LoVo (cell line): Measurements from ENCODE around the gene ZNF740.

Experiments
- DNase-seq: peaks from one replicate; pipeline ENCODE4 v3.0.0-alpha.2; 2016; ENCODE audit warnings: low spot score

Gene ZNF740

GRCh38 chr12:53227341-53227740, 46.8 kb downstream of the ZNF740 start:
- DNase-seq = no peak

GRCh38 chr12:53227836-53228235, 47.3 kb downstream of the ZNF740 start:
- no peak for DNase-seq

GRCh38 chr12:53229454-53229853, 48.9 kb downstream of the ZNF740 start:
- DNase-seq = no peak

- DNase-seq = peak; percentile 27
Observed at GRCh38 chr12:53230108-53230845, 49.8 kb downstream of the ZNF740 start.

- DNase-seq = no peak
Observed at GRCh38 chr12:53231671-53231920, 51.1 kb downstream of the ZNF740 start.

GRCh38 chr12:53231921-53232645, 51.6 kb downstream of the ZNF740 start, which contains the start of gene RARG:
Gene RARG, minus strand, starts transcription at chr12:53232209. Its CDS starts 4,664 bp downstream, at chr12:53227545.
- DNase-seq = peak; percentile 70

GRCh38 chr12:53232646-53233461, 52.3 kb downstream of the ZNF740 start:
- DNase-seq = peak; percentile 35

- DNase-seq = no peak
Observed at GRCh38 chr12:53233671-53234121, 53.2 kb downstream of the ZNF740 start.

- DNase-seq = no peak
Observed at GRCh38 chr12:53234271-53234914, 53.9 kb downstream of the ZNF740 start.

- no peak for DNase-seq
Observed at GRCh38 chr12:53235164-53235563, 54.6 kb downstream of the ZNF740 start.

- DNase-seq = no peak
Observed at GRCh38 chr12:53235742-53236442, 55.4 kb downstream of the ZNF740 start.

GRCh38 chr12:53236443-53237111, 56.1 kb downstream of the ZNF740 start:
- no peak for DNase-seq

- no peak for DNase-seq
Observed at GRCh38 chr12:53239643-53240258, 59.2 kb downstream of the ZNF740 start.

- no peak for DNase-seq
Observed at GRCh38 chr12:53241623-53242412, 61.3 kb downstream of the ZNF740 start.

- DNase-seq = no peak
Observed at GRCh38 chr12:53244337-53244736, 63.8 kb downstream of the ZNF740 start.
